OCI-LY7 (cell line): Measurements from ENCODE around the gene GRIP1.

ENCODE experiments used
- EZH2phosphoT487 ChIP-seq: fragments of 200-600 bp; sonication (generic); IDR thresholded peaks from 2 replicates; pipeline ENCODE4 v1.6.1; 2018; ENCODE audit warnings: low read depth, borderline replicate concordance, mild to moderate bottlenecking, mixed run types, antibody characterized with exemption, low read length, moderate library complexity, mixed read lengths
- TF ChIP-seq, protein P1 (sequence below): fragments of 200-600 bp; sonication (generic); conservative IDR thresholded peaks from 2 replicates; pipeline ENCODE4 v1.5.1; 2014; ENCODE audit warnings: mild to moderate bottlenecking, antibody characterized with exemption, low read length, moderate library complexity, mixed read lengths

GRCh38 chr12:66594688-66595087, 84.2 kb downstream of the GRIP1 start:
- TF ChIP-seq, protein P1, sequence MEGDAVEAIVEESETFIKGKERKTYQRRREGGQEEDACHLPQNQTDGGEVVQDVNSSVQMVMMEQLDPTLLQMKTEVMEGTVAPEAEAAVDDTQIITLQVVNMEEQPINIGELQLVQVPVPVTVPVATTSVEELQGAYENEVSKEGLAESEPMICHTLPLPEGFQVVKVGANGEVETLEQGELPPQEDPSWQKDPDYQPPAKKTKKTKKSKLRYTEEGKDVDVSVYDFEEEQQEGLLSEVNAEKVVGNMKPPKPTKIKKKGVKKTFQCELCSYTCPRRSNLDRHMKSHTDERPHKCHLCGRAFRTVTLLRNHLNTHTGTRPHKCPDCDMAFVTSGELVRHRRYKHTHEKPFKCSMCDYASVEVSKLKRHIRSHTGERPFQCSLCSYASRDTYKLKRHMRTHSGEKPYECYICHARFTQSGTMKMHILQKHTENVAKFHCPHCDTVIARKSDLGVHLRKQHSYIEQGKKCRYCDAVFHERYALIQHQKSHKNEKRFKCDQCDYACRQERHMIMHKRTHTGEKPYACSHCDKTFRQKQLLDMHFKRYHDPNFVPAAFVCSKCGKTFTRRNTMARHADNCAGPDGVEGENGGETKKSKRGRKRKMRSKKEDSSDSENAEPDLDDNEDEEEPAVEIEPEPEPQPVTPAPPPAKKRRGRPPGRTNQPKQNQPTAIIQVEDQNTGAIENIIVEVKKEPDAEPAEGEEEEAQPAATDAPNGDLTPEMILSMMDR: no peak
- TF ChIP-seq EZH2phosphoT487: no peak
